IPS-18a (cell line): ENCODE measurements around the gene FGFR3.

Source experiments
- H3K27ac ChIP-seq: one replicate; pipeline ENCODE4 v1.5.1; 2013; ENCODE audit warnings: low read length
- H3K27me3 ChIP-seq: one replicate; pipeline ENCODE4 v1.6.1; 2013; ENCODE audit warnings: mild to moderate bottlenecking, low read length; ENCODE audit not compliant: control insufficient read depth, insufficient read depth
- H3K36me3 ChIP-seq: one replicate; pipeline ENCODE4 v1.6.1; 2013; ENCODE audit warnings: low read depth, low read length; ENCODE audit not compliant: control insufficient read depth
- H3K4me1 ChIP-seq: one replicate; pipeline ENCODE4 v1.6.1; 2013; ENCODE audit warnings: low read depth, low read length; ENCODE audit not compliant: control insufficient read depth
- H3K4me3 ChIP-seq: one replicate; pipeline ENCODE4 v1.5.1; 2013; ENCODE audit warnings: low read length
- H3K9ac ChIP-seq: one replicate; pipeline ENCODE4 v1.6.1; 2013; ENCODE audit warnings: mild to moderate bottlenecking, low read length, moderate library complexity
- H3K9me3 ChIP-seq: one replicate; pipeline ENCODE4 v1.6.1; 2013; ENCODE audit warnings: low read depth, low read length; ENCODE audit not compliant: control insufficient read depth

The FGFR3 gene

GRCh38 chr4:1784789-1785591, 8.1 kb upstream of the FGFR3 start:
- Histone ChIP-seq H3K27me3 (no peaks in the 10 kb centered on the region), H3K27ac (no peak overlapping the region), H3K9ac (no peak overlapping the region), H3K4me1 (no peaks in the 10 kb centered on the region), H3K36me3 (no peaks in the 10 kb centered on the region), H3K4me3 (no peak overlapping the region), H3K9me3 (no peaks in the 10 kb centered on the region)

DNA sequence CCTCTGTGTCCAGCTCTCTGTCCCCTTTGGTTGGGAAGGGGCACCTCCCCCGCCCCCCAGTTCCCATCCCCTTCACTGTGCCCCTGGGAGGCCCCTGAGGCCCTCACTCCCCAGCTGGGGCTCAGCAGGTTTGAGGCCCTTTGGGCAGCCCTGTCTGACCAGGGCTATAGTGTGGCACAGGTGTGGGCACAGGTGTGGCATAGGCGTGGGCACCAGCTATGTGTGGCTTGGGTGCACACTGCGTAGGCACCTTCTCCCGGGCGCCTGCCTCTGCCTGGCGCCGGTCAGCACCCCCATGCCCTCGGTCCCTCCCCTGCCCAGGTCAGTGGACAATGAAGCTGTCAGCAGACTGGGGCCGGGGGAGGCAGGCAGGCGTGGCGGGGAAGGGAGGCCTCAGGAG, 7.5 kb upstream of the FGFR3 start:
- H3K36me3 ChIP-seq: no peaks in the 10 kb centered on the region
- H3K9ac ChIP-seq: no peak overlapping the region
- no peaks in the 10 kb centered on the region for H3K4me1 ChIP-seq
- H3K27ac ChIP-seq: no peak overlapping the region
- H3K27me3 ChIP-seq: peaks cover 6% of the 10 kb centered on the region
- no peaks in the 10 kb centered on the region for H3K9me3 ChIP-seq
- H3K4me3 ChIP-seq: no peak overlapping the region

DNA sequence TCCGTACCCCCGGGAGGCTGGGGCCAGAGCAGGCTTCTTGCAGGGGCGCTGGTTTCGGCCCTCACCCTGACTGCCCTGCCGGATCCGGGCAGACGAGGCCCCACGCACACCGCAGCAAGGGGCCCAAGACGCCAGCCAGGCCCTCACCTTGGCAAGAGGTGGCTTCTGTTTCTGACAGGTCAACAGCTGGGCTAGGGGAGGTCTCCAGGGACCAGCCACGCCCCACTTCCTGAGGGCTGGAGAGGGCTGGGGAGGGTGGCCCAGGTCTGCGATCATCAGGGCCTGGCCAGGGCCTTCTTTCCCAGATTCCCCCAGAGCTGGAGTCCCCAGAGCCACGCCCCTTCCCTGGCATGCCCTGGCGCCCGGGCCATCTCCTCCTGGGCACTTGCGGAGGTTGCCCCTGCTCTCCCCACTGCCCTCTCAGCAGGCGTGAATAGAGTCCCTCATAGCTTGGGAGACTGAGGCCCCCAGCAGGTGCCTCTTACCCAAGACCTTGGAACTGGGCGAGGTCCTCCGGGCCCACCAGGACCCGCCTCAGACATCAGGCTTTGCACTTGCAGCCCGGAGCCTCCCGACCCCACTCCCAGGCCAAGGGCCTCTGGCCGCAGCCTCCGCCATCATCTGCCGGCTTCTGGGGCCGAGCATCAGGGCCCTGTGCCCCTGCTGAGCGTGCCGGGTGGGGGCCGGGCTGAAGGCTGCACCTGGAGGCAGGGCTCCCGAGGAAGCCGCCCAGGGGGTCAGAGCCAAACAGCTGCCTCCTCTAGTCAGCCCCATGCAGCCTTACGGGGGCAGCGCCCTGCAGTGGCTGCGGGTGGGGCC, 6.3 kb upstream of the FGFR3 start:
- H3K27me3 ChIP-seq: peaks cover 17% of the 10 kb centered on the region
- H3K9ac ChIP-seq: no peak overlapping the region
- H3K4me1 ChIP-seq: no peaks in the 10 kb centered on the region
- no peak overlapping the region for H3K27ac ChIP-seq
- H3K4me3 ChIP-seq: no peak overlapping the region
- H3K36me3 ChIP-seq: no peaks in the 10 kb centered on the region
- H3K9me3 ChIP-seq: no peaks in the 10 kb centered on the region

DNA sequence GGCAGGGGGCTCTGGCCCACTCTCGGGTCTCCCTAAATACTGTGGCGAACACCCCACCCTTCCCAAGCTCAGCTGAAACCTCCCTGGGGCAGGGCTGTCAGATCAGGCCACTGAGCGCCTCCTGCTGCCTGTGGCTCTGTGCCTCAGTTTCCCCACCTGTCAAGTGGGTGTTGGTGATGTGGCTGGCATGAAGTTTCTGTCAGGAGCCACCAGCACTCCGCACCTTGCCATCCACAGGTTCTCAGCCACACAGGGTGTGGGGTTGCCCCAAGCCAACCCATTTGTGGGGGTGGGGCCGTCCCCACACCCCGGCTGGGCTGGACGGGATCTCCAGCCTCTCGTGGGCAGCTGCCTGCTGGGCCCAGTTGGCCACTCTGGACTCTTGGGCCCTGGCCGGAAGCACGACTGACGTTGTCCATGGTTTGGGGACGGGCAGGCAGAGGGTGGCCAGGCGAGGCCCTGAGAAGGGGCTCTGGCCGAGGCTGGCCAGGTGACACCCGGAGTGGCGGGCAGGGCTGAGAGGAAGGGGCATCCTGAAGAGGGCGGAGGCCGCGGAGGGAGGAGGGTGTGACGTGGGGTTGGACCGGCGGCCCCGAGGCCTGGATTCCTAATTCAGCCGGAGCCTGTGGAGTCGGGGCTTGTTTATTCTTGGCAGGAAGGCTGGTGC, 5.5 kb upstream of the FGFR3 start:
- H3K9ac ChIP-seq: no peak overlapping the region
- no peaks in the 10 kb centered on the region for H3K9me3 ChIP-seq
- H3K27me3 ChIP-seq: peaks cover 25% of the 10 kb centered on the region
- no peaks in the 10 kb centered on the region for H3K4me1 ChIP-seq
- no peak overlapping the region for H3K27ac ChIP-seq
- no peaks in the 10 kb centered on the region for H3K36me3 ChIP-seq
- no peak overlapping the region for H3K4me3 ChIP-seq

DNA sequence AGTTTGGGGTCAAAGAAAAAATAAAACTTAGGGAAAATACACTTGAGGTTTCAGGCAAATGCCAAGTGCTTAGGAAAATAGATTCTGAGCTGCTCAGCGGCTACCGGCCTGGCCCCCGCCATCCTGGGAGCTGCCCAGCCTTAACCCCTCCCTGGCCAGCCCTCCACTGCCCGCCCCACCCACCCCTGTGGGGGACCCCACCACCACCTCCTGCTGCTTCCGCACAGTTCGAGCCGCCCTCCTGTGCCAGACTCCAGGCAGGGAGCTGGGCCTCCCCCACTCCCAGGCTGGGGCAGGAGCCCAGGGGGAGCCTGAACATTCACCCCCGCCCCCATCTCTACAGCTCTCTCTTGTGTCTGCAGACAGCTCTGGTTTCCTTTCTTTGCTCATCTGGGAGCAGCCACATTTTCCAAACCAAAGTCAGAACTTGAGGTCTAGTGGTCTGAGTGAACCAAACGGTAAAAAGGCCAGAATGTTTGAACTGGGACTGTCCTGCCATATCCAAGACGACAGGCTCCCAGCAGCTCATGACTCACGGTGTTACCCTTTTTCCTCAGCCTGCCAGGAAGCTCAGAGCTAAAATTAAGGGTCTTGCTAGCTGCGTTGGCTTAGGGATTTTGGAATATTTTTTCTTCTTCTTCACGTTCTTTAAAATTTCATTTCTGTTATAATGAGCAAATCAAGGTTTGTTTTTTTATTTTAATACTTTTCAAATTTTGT, 4.7 kb upstream of the FGFR3 start:
- H3K27ac ChIP-seq: no peak overlapping the region
- peaks cover 27% of the 10 kb centered on the region for H3K27me3 ChIP-seq
- H3K4me3 ChIP-seq: no peak overlapping the region
- no peak overlapping the region for H3K9ac ChIP-seq
- H3K9me3 ChIP-seq: no peaks in the 10 kb centered on the region
- H3K36me3 ChIP-seq: no peaks in the 10 kb centered on the region
- H3K4me1 ChIP-seq: no peaks in the 10 kb centered on the region

- Histone ChIP-seq H3K27ac (no peak overlapping the region), H3K4me3 (no peak overlapping the region), H3K36me3 (no peaks in the 10 kb centered on the region), H3K9ac (no peak overlapping the region), H3K27me3 (peaks cover 34% of the 10 kb centered on the region), H3K9me3 (no peaks in the 10 kb centered on the region), H3K4me1 (no peaks in the 10 kb centered on the region)
These were observed 3.5 kb upstream of the FGFR3 start for GRCh38 chr4:1789552-1789951.

GRCh38 chr4:1790005-1790404, 3.1 kb upstream of the FGFR3 start:
- peaks cover 38% of the 10 kb centered on the region for H3K27me3 ChIP-seq

DNA sequence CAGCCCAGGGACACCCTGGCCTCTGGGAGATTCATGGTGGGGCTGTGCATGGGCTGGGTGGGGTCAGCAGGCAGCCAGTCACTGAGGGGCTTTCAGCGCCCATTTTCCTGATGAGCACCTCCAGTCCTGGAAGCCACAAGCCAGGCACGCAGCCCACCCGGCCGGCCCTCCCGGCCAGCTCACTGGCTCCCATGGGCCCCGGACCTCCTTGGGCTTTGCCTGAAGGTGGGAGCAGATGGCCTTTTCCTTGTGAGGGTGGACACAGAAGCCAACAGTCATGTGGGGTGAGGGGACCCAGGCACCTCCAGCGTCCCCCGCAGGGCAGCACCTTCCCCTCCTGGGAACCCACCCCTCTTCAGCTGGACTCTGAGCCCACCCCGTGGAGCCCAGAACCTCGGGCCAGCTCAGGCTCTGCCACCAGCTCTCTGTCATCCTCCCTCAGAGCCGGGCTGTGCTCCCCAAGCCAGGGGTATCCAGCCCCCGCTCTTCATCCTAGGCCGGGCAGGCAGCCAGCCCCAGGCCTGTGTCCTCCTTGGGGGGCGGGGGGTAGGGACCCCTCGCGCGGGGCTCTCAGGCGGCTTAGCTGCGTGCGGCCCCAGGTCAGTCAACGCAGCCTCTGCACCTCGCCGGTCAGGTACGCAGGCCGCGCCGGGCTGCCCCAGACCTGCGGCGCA, 798 bp upstream of the FGFR3 start:
- Histone ChIP-seq H3K27me3 (peaks cover 49% of the 10 kb centered on the region), H3K27ac (no peak overlapping the region), H3K36me3 (no peaks in the 10 kb centered on the region), H3K9ac (no peak overlapping the region), H3K4me1 (no peaks in the 10 kb centered on the region), H3K4me3 (peak overlapping the region; percentile 33), H3K9me3 (no peaks in the 10 kb centered on the region)

More at GRCh38 chr4:1790005-1790404, 3.1 kb upstream of the FGFR3 start:
- no peak overlapping the region for H3K27ac ChIP-seq
- H3K9ac ChIP-seq: no peak overlapping the region
- H3K9me3 ChIP-seq: no peaks in the 10 kb centered on the region
- H3K4me1 ChIP-seq: no peaks in the 10 kb centered on the region
- no peak overlapping the region for H3K4me3 ChIP-seq
- no peaks in the 10 kb centered on the region for H3K36me3 ChIP-seq

DNA sequence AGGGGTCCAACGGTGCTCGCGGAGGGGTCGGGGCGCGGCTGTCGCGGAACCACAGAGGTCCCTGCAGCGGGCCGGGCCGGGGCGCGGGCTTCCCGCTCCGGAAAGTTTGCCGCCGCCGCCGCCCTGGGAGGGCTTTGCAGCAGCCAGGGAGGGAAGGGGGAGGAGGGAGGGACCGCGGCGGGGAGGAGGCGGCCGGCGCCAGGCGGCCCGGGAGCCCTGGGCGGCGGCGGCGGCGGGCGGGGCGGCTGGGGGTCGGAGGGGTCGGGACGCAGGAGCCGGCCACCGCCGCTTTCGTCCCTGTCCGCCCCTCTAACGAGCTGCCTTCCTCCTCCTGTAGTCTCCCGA, 375 bp downstream of the FGFR3 start:
- no peaks in the 10 kb centered on the region for H3K4me1 ChIP-seq
- peaks cover 49% of the 10 kb centered on the region for H3K27me3 ChIP-seq
- no peak overlapping the region for H3K4me3 ChIP-seq
- H3K36me3 ChIP-seq: no peaks in the 10 kb centered on the region
- no peak overlapping the region for H3K9ac ChIP-seq
- no peaks in the 10 kb centered on the region for H3K9me3 ChIP-seq
- no peak overlapping the region for H3K27ac ChIP-seq

DNA sequence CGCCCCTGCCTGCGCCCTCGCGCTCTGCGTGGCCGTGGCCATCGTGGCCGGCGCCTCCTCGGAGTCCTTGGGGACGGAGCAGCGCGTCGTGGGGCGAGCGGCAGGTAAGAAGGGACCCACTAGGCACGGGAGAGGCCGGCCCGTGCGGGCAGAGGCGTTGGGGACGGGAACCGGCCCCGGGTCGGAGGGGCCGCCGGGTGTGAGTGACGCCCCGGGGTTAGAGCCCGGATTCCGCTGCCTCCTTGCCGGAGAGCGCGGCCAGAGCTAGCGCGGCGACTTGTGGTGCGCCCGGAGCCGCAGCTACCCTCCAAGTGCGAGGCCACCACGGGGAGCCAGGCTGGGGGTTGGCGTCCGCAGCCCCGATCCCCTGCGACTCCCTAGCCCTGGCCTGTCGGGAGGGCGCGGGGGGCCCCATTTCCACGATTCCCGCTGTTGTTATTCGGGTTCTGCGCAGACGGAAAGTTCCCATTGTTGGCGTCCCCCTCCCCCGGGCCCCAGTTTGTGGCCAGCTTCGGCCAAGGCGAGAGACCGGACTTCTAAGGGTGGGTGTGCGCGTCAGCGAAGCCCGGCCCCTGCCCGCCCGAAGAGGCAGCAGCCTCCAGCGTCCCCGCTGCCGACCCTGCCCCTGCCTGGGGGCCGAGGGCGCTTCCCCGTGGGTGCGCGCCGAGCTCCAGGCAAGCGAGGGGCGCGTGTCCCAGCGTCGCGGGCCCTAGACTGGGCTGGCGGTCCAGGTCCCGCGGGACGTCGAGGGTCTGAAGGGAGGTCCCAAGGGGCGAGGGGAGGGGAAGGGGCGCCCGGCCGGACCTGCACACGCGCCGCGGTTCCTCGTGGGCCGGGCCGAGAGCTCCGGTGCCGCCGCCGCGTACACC, 1.1 kb downstream of the FGFR3 start:
- Histone ChIP-seq H3K36me3 (no peaks in the 10 kb centered on the region), H3K4me3 (peak overlapping the region; percentile 69), H3K27me3 (peaks cover 49% of the 10 kb centered on the region), H3K9me3 (no peaks in the 10 kb centered on the region), H3K27ac (no peak overlapping the region), H3K4me1 (no peaks in the 10 kb centered on the region), H3K9ac (no peak overlapping the region)
